ENCODE data around the gene MTNR1B. TPM values are rescaled to one million over a fixed set of nuclear protein-coding genes. Genes with fewer than 3 reads are reported as not detected.

MTNR1B gene
- polyA plus RNA-seq, 10 donors, result not detected

Other genes starting within 250 kb of the MTNR1B start
- gene SLC36A4, start 228.3 kb downstream of the MTNR1B start, polyA plus RNA-seq (ENCODE audit: insufficient read length in 10 of 10), result 10 to 100 TPM in 3 of 10 donors, 1 to 10 TPM in 7; 6.2 to 12.3 (median 8.6) TPM